K562 (cell line): ENCODE measurements around the gene LTA4H. TPM values are rescaled to one million over a fixed set of nuclear protein-coding genes. Genes with fewer than 3 reads are reported as not detected.

ENCODE experiments used
- polyA plus RNA-seq, 8 experiments: library from polyadenylated mRNA; depleted of rRNA in 4 of 8; stranded (reverse) in 5 of 8; unstranded in 3 of 8; fragments of >200 nt; fragmentation: Nextera tagmentation in 2 of 8; fragmentation: Illumina TruSeq in 1 of 8; extraction: Ambion mirVana in 2 of 8; extraction: Trizol in 1 of 8; gene quantifications; 2 replicates each; pipeline versions ENCODE4 v1.2.1 to v1.2.3, GENCODE V29; 2011 to 2014; ENCODE audit warnings: inconsistent platforms in 1 of 8, missing spikeins in 1 of 8
- total RNA-seq, 7 experiments: library from RNA; depleted of rRNA in 6 of 7; stranded (reverse); fragments of >200 nt in 6 of 7; fragmentation: Illumina TruSeq in 2 of 7; extraction: Trizol in 2 of 7; gene quantifications; 2 replicates each; pipeline versions ENCODE4 v1.2.1 to v1.2.3, GENCODE V29; 2011 to 2021; ENCODE audit warnings: low replicate concordance in 1 of 7

LTA4H gene
- total and polyA plus RNA-seq, 9 of the 15 experiments (the other 6 are each of a cell fraction or from before 2014, with no cell fraction given) = 25.2 to 58.1 (median 40.5) TPM

Other genes starting within 250 kb of the LTA4H start
- not detected in 2 replicates for gene NTN4, start 244.8 kb downstream of the LTA4H start, total RNA-seq (2014; rRNA removed)
- gene NTN4, start 244.8 kb downstream of the LTA4H start, total RNA-seq (2014; rRNA removed; fragmentation: Illumina TruSeq; extraction: Trizol) = not detected in 2 replicates
- not detected in 2 replicates for gene NTN4, start 244.8 kb downstream of the LTA4H start, total RNA-seq (2015; rRNA removed; fragmentation: Illumina TruSeq; extraction: Trizol)
- 0.13 TPM in 1 of 2 replicates, not detected in the other for gene NTN4, start 244.8 kb downstream of the LTA4H start, total RNA-seq (2021)
- not detected in 2 replicates for gene NTN4, start 244.8 kb downstream of the LTA4H start, polyA plus RNA-seq (2011; rRNA removed)
- gene NTN4, start 244.8 kb downstream of the LTA4H start, polyA plus RNA-seq (2014; fragmentation: Illumina TruSeq; extraction: Trizol) = not detected in 2 replicates
- gene NTN4, start 244.8 kb downstream of the LTA4H start, polyA plus RNA-seq (2014; fragmentation: Nextera tagmentation; extraction: Ambion mirVana) = not detected
- gene NTN4, start 244.8 kb downstream of the LTA4H start, polyA plus RNA-seq (2014; rRNA removed) = not detected in 2 replicates
- 70.4 and 83.6 TPM in 2 replicates for gene SNRPF, start 176.6 kb downstream of the LTA4H start, total RNA-seq (2014; rRNA removed)
- 99.2 and 103 TPM in 2 replicates for gene SNRPF, start 176.6 kb downstream of the LTA4H start, total RNA-seq (2014; rRNA removed; fragmentation: Illumina TruSeq; extraction: Trizol)
- 104 and 118 TPM in 2 replicates for gene SNRPF, start 176.6 kb downstream of the LTA4H start, total RNA-seq (2015; rRNA removed; fragmentation: Illumina TruSeq; extraction: Trizol)
- gene SNRPF, start 176.6 kb downstream of the LTA4H start, total RNA-seq (2021) = 66.1 and 67.0 TPM in 2 replicates
- 37.9 and 54.6 TPM in 2 replicates for gene SNRPF, start 176.6 kb downstream of the LTA4H start, polyA plus RNA-seq (2011; rRNA removed)
- 91.4 and 93.6 TPM in 2 replicates for gene SNRPF, start 176.6 kb downstream of the LTA4H start, polyA plus RNA-seq (2014; fragmentation: Illumina TruSeq; extraction: Trizol)
- 100 to 1,000 TPM; 181 to 205 TPM for gene SNRPF, start 176.6 kb downstream of the LTA4H start, polyA plus RNA-seq (2014; fragmentation: Nextera tagmentation; extraction: Ambion mirVana)
- 76.0 and 80.5 TPM in 2 replicates for gene SNRPF, start 176.6 kb downstream of the LTA4H start, polyA plus RNA-seq (2014; rRNA removed)
- not detected in 2 replicates for gene CCDC38, start 93.0 kb downstream of the LTA4H start, total RNA-seq (2014; rRNA removed)
- gene CCDC38, start 93.0 kb downstream of the LTA4H start, total RNA-seq (2014; rRNA removed; fragmentation: Illumina TruSeq; extraction: Trizol) = not detected in 2 replicates
- gene CCDC38, start 93.0 kb downstream of the LTA4H start, total RNA-seq (2015; rRNA removed; fragmentation: Illumina TruSeq; extraction: Trizol) = not detected in 2 replicates
- not detected in 2 replicates for gene CCDC38, start 93.0 kb downstream of the LTA4H start, total RNA-seq (2021)
- gene CCDC38, start 93.0 kb downstream of the LTA4H start, polyA plus RNA-seq (2011; rRNA removed) = not detected in 2 replicates
- gene CCDC38, start 93.0 kb downstream of the LTA4H start, polyA plus RNA-seq (2014; fragmentation: Illumina TruSeq; extraction: Trizol) = not detected in 2 replicates
- gene CCDC38, start 93.0 kb downstream of the LTA4H start, polyA plus RNA-seq (2014; fragmentation: Nextera tagmentation; extraction: Ambion mirVana) = not detected
- not detected in 2 replicates for gene CCDC38, start 93.0 kb downstream of the LTA4H start, polyA plus RNA-seq (2014; rRNA removed)
- not detected in 2 replicates for gene AMDHD1, start 92.3 kb downstream of the LTA4H start, total RNA-seq (2014; rRNA removed)
- not detected in 2 replicates for gene AMDHD1, start 92.3 kb downstream of the LTA4H start, total RNA-seq (2014; rRNA removed; fragmentation: Illumina TruSeq; extraction: Trizol)
- not detected in 2 replicates for gene AMDHD1, start 92.3 kb downstream of the LTA4H start, total RNA-seq (2015; rRNA removed; fragmentation: Illumina TruSeq; extraction: Trizol)
- gene AMDHD1, start 92.3 kb downstream of the LTA4H start, total RNA-seq (2021) = not detected in 2 replicates
- not detected in 2 replicates for gene AMDHD1, start 92.3 kb downstream of the LTA4H start, polyA plus RNA-seq (2011; rRNA removed)
- gene AMDHD1, start 92.3 kb downstream of the LTA4H start, polyA plus RNA-seq (2014; fragmentation: Illumina TruSeq; extraction: Trizol) = not detected in 2 replicates
- not detected for gene AMDHD1, start 92.3 kb downstream of the LTA4H start, polyA plus RNA-seq (2014; fragmentation: Nextera tagmentation; extraction: Ambion mirVana)
- not detected in 2 replicates for gene AMDHD1, start 92.3 kb downstream of the LTA4H start, polyA plus RNA-seq (2014; rRNA removed)
- not detected in 2 replicates for gene HAL, start 39.2 kb downstream of the LTA4H start, total RNA-seq (2014; rRNA removed)
- not detected in 2 replicates for gene HAL, start 39.2 kb downstream of the LTA4H start, total RNA-seq (2014; rRNA removed; fragmentation: Illumina TruSeq; extraction: Trizol)
- 0.04 TPM in 1 of 2 replicates, not detected in the other for gene HAL, start 39.2 kb downstream of the LTA4H start, total RNA-seq (2015; rRNA removed; fragmentation: Illumina TruSeq; extraction: Trizol)
- gene HAL, start 39.2 kb downstream of the LTA4H start, total RNA-seq (2021) = 0.20 TPM in 1 of 2 replicates, not detected in the other
- 0.03 and 0.36 TPM in 2 replicates for gene HAL, start 39.2 kb downstream of the LTA4H start, polyA plus RNA-seq (2011; rRNA removed)
- 0.03 and 0.04 TPM in 2 replicates for gene HAL, start 39.2 kb downstream of the LTA4H start, polyA plus RNA-seq (2014; fragmentation: Illumina TruSeq; extraction: Trizol)
- not detected for gene HAL, start 39.2 kb downstream of the LTA4H start, polyA plus RNA-seq (2014; fragmentation: Nextera tagmentation; extraction: Ambion mirVana)
- 0.28 TPM in 1 of 2 replicates, not detected in the other for gene HAL, start 39.2 kb downstream of the LTA4H start, polyA plus RNA-seq (2014; rRNA removed)
- 2.0 and 3.3 TPM in 2 replicates for gene ELK3, start 158.8 kb upstream of the LTA4H start, total RNA-seq (2014; rRNA removed)
- 3.2 TPM in 2 replicates for gene ELK3, start 158.8 kb upstream of the LTA4H start, total RNA-seq (2014; rRNA removed; fragmentation: Illumina TruSeq; extraction: Trizol)
- gene ELK3, start 158.8 kb upstream of the LTA4H start, total RNA-seq (2015; rRNA removed; fragmentation: Illumina TruSeq; extraction: Trizol) = 2.9 and 3.8 TPM in 2 replicates
- gene ELK3, start 158.8 kb upstream of the LTA4H start, total RNA-seq (2021) = 5.5 and 6.3 TPM in 2 replicates
- gene ELK3, start 158.8 kb upstream of the LTA4H start, polyA plus RNA-seq (2011; rRNA removed) = 0.70 and 1.5 TPM in 2 replicates
- gene ELK3, start 158.8 kb upstream of the LTA4H start, polyA plus RNA-seq (2014; fragmentation: Illumina TruSeq; extraction: Trizol) = 4.7 and 5.1 TPM in 2 replicates
- gene ELK3, start 158.8 kb upstream of the LTA4H start, polyA plus RNA-seq (2014; fragmentation: Nextera tagmentation; extraction: Ambion mirVana) = 1 to 10 TPM; 1.6 to 1.7 TPM
- 2.9 and 3.1 TPM in 2 replicates for gene ELK3, start 158.8 kb upstream of the LTA4H start, polyA plus RNA-seq (2014; rRNA removed)